Natural killer cell (primary cell): Measurements from ENCODE around the gene TNNC2. TPM values are rescaled to one million over a fixed set of nuclear protein-coding genes. Genes with fewer than 3 reads are reported as not detected.

ENCODE experiments used
- ATAC-seq, 3 donors: fragments of 150-1000 bp in 2 of 3; fragments of 200-7000 bp in 1 of 3; cut with Tn5 transposase; 1 replicate in 1 of 3; 2 replicates in 2 of 3; pipeline ENCODE4 v1.10.0; 2021; ENCODE audit warnings: mild to moderate bottlenecking in 2 of 3, moderate library complexity in 2 of 3
- DNase-seq, 2 donors: peaks; one replicate each; pipeline versions ENCODE4 v3.0.0 to v3.0.0-alpha.2; 2013 to 2021; ENCODE audit warnings: mixed read lengths in 1 of 2
- H3K27ac ChIP-seq: one replicate; pipeline ENCODE4 v1.5.1; 2013; ENCODE audit warnings: mild to moderate bottlenecking, low read length
- H3K27me3 ChIP-seq: one replicate; pipeline ENCODE4 v1.6.1; 2013; ENCODE audit warnings: low read length; ENCODE audit not compliant: control insufficient read depth, insufficient read depth
- H3K36me3 ChIP-seq: one replicate; pipeline ENCODE4 v1.6.1; 2013; ENCODE audit warnings: low read length; ENCODE audit not compliant: control insufficient read depth, insufficient read depth
- H3K4me1 ChIP-seq: one replicate; pipeline ENCODE4 v1.6.1; 2013; ENCODE audit warnings: low read length; ENCODE audit not compliant: control insufficient read depth, insufficient read depth
- H3K4me3 ChIP-seq: one replicate; pipeline ENCODE4 v1.5.1; 2013; ENCODE audit warnings: low read length
- H3K9me3 ChIP-seq: one replicate; pipeline ENCODE4 v1.6.1; 2013; ENCODE audit warnings: low read length; ENCODE audit not compliant: control insufficient read depth, insufficient read depth
- H3K27ac Mint-ChIP-seq, 2 donors: one replicate each; pipeline ENCODE4 v1.8.0; 2022; ENCODE audit warnings: mild to moderate bottlenecking in 2 of 2, mixed read lengths in 2 of 2, moderate library complexity in 1 of 2
- H3K27me3 Mint-ChIP-seq, 2 donors: one replicate each; pipeline ENCODE4 v1.8.0; 2022; ENCODE audit warnings: low read depth in 2 of 2, mixed read lengths in 2 of 2
- H3K36me3 Mint-ChIP-seq: one replicate; pipeline ENCODE4 v1.8.0; 2022; ENCODE audit warnings: mixed read lengths
- H3K4me1 Mint-ChIP-seq, 2 donors: one replicate each; pipeline ENCODE4 v1.8.0; 2022; ENCODE audit warnings: mixed read lengths in 2 of 2
- H3K4me3 Mint-ChIP-seq: one replicate; pipeline ENCODE4 v1.8.0; 2022; ENCODE audit warnings: mild to moderate bottlenecking, moderate library complexity, mixed read lengths
- H3K9me3 Mint-ChIP-seq, 2 donors: one replicate each; pipeline ENCODE4 v1.8.0; 2022; ENCODE audit warnings: mixed read lengths in 2 of 2
- CTCF ChIP-seq: fragments of 200-600 bp; IDR thresholded peaks from one replicate; pipeline ENCODE4 v1.8.0; 2022; ENCODE audit warnings: antibody characterized with exemption
- WGBS: methylation state at CpG from one replicate; pipeline ENCODE4 v1.1.7; 2013; ENCODE audit warnings: missing lambda C conversion rate; ENCODE audit not compliant: insufficient coverage; 5-methylcytosine and 5-hydroxymethylcytosine counted together
- intact Hi-C: fragments of 100-400 bp; cut with micrococcal nuclease; formaldehyde crosslinking; loops from one replicate; pipeline ENCODE4 v1.14.2; 2022
- total RNA-seq, 4 donors: library from RNA; stranded (reverse); fragments of 120-200 nt in 1 of 4; gene quantifications; one replicate each; pipeline versions ENCODE4 v1.2.3 to v1.2.4, GENCODE V29; 2013 to 2022

TNNC2 gene
- total RNA-seq, 3 donors from 2014 or later (not counting 1 experiment from before 2014, with no cell fraction given), result 0.93 to 1.5 TPM; not detected in 1

DNA sequence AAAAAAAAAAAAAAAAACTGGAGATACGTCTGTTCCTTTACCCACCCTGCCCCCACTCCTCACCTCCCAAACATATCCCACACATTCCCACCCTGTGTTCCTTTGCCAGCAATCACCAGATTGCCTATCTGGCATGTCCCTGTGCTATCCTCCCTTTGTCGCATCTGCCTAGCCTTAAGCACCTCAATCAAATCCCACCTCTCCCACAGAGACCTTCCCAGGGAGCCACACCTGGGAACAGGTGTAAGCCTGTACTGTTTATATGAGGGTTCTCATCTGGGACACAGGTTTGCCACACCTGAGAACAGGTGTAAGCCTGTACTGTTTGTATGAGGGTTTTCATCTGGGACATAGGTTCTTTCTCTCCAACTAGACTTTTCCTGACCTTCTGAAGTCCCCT, 52.2 kb downstream of the TNNC2 start:
- Mint-ChIP-seq H3K27me3 (peaks cover 7 to 26% of the 10 kb centered on the region in 2 donors), H3K36me3 (no peaks in the 10 kb centered on the region), H3K4me3 (no peak overlapping the region), H3K9me3 (no peaks in the 10 kb centered on the region), H3K4me1 (peaks cover 3 to 4% of the 10 kb centered on the region in 2 donors), H3K27ac (no peak overlapping the region)
- Histone ChIP-seq H3K9me3 (no peaks in the 10 kb centered on the region), H3K36me3 (no peaks in the 10 kb centered on the region), H3K4me1 (no peaks in the 10 kb centered on the region), H3K27me3 (no peaks in the 10 kb centered on the region), H3K4me3 (no peak overlapping the region), H3K27ac (no peak overlapping the region)
- DNase-seq, result no peak
- 87% methylated on average over 2 of the region's 2 CpGs for WGBS
- no peak for TF ChIP-seq CTCF
- no peak for ATAC-seq
- intact Hi-C loops, result loop anchor here (5.0 kb wide), 1 partner anchor 323 kb away; no protein-coding TSS in a partner anchor

Other genes with a start within 250 kb of the TNNC2 start
- not detected for gene WFDC8, start 248.0 kb downstream of the TNNC2 start, total RNA-seq
- gene WFDC10A, start 197.6 kb downstream of the TNNC2 start, total RNA-seq, result not detected
- gene WFDC9, start 196.0 kb downstream of the TNNC2 start, total RNA-seq, result not detected
- gene WFDC11, start 157.1 kb downstream of the TNNC2 start, total RNA-seq, result not detected
- not detected for gene WFDC13, start 125.3 kb downstream of the TNNC2 start, total RNA-seq
- gene WFDC10B, start 122.3 kb downstream of the TNNC2 start, total RNA-seq, result not detected
- not detected for gene SPINT4, start 105.0 kb downstream of the TNNC2 start, total RNA-seq
- not detected for gene WFDC3, start 35.4 kb downstream of the TNNC2 start, total RNA-seq
- gene DNTTIP1, start 35.4 kb downstream of the TNNC2 start, total RNA-seq, result 10 to 100 TPM; 11.3 to 15.5 (median 13.9) TPM
- gene UBE2C, start 14.7 kb downstream of the TNNC2 start, total RNA-seq, result 1 to 10 TPM in 1 of 3 donors, under 1 TPM in 1, not detected in 1; 0.54 to 3.2 TPM
- gene SNX21, start 6.5 kb upstream of the TNNC2 start, total RNA-seq, result 1 to 10 TPM in 2 of 3 donors, under 1 TPM in 1; 0.99 to 1.7 (median 1.2) TPM
- gene ACOT8, start 30.1 kb upstream of the TNNC2 start, total RNA-seq, result 10 to 100 TPM; 30.5 to 35.4 (median 31.7) TPM
- 1 to 10 TPM; 1.4 to 2.3 (median 1.5) TPM for gene ZSWIM3, start 30.3 kb upstream of the TNNC2 start, total RNA-seq
- gene ZSWIM1, start 53.9 kb upstream of the TNNC2 start, total RNA-seq, result 1 to 10 TPM in 1 of 3 donors, under 1 TPM in 2; 0.59 to 2.4 (median 0.89) TPM
- gene SPATA25, start 60.3 kb upstream of the TNNC2 start, total RNA-seq, result 1 to 10 TPM in 1 of 3 donors, not detected in 2; 1.2 TPM
- gene NEURL2, start 63.9 kb upstream of the TNNC2 start, total RNA-seq, result 1 to 10 TPM in 2 of 3 donors, under 1 TPM in 1; 0.89 to 1.4 (median 1.4) TPM
- gene CTSA, start 64.0 kb upstream of the TNNC2 start, total RNA-seq, result 100 to 1,000 TPM in 1 of 3 donors, 10 to 100 TPM in 2; 72.8 to 108 (median 86.8) TPM
- 1 to 10 TPM in 2 of 3 donors, under 1 TPM in 1; 0.63 to 3.5 (median 3.2) TPM for gene PLTP, start 84.8 kb upstream of the TNNC2 start, total RNA-seq
- 10 to 100 TPM; 72.0 to 85.1 (median 73.3) TPM for gene PCIF1, start 107.4 kb upstream of the TNNC2 start, total RNA-seq
- gene ZNF335, start 144.9 kb upstream of the TNNC2 start, total RNA-seq, result 100 to 1,000 TPM; 101 to 119 (median 102) TPM
- 1 to 10 TPM; 2.0 to 2.8 (median 2.8) TPM for gene MMP9, start 181.6 kb upstream of the TNNC2 start, total RNA-seq
- gene SLC12A5, start 201.9 kb upstream of the TNNC2 start, total RNA-seq, result under 1 TPM in 1 of 3 donors, not detected in 2; 0.85 TPM